Stimulated activated CD8-positive, alpha-beta memory T cell treated with anti-CD3 and anti-CD28 coated beads, Interleukin-15, amount 100 ng/mL, for 48 hours (primary cell): ENCODE data around the gene CHMP4B.

Source experiments
- DNase-seq, 2 donors: peaks; one replicate each; pipeline ENCODE4 v3.0.0-alpha.2; 2020; ENCODE audit warnings: low read depth in 2 of 2

CHMP4B gene

DNA sequence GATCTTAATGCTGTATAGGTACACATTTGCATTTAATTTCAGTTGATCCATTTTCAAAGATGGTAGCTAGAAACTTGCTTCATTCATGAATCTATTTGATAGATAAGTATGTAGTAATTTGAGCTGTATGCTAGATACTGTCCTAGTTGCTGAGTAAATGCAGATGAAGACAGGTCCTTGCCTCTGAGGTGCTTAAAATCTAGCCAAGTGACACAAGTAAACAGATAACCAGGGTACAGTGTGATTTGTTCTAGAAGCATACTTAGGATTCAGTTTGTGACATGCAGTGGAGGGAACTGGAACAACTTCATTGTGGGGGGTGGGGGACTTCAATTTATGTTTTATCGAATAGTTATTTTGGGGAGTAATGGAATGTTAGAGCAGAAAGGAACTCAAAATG lies 9.2 kb downstream of the CHMP4B start:
- no peak for DNase-seq

DNA sequence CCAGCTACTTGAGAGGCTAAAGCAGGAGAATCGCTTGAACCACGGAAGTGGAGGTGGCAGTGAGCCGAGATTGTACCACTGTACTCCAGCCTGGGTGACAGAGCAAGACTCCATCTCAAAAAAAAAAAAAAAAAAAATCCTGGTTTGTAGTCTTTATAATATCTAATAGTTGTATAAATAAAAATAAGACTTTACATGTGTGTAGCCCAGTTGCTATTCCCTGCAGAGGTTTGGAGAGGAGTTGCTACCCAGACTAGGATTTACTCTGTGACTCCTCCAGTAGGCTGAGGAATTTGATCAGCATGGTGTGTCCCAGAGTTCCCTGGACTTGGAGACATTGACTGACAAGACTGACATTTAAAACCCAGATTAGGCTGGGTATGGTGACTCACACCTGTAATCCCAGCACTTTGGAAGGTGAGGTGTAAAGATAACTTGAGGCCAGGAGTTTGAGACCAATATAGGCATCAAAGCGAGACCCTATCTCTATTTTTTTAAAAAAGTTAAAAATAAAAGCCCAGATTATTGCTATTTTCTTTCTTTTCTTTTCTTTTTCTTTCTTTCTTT lies 10.2 kb downstream of the CHMP4B start:
- no peak for DNase-seq

DNA sequence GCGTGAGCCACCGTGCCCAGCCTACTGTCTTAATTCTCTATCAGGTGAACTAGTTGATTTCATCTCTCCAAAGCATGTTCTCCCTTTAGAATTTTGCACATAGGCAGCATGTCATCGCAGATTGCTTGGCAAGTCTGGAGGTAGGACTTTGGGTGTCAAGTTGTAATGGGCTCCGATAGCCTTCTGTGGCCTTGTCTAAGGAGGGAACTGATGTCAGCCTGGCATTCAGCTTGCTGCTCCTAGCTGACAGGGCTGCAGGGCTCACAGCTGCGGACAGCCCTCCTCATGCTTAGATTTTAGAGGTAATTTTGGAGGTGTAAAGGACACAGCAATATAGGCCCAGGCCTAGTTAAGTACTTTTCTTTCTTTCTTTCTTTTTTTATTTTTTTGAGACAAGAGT lies 11.3 kb downstream of the CHMP4B start:
- DNase-seq: no peak

DNA sequence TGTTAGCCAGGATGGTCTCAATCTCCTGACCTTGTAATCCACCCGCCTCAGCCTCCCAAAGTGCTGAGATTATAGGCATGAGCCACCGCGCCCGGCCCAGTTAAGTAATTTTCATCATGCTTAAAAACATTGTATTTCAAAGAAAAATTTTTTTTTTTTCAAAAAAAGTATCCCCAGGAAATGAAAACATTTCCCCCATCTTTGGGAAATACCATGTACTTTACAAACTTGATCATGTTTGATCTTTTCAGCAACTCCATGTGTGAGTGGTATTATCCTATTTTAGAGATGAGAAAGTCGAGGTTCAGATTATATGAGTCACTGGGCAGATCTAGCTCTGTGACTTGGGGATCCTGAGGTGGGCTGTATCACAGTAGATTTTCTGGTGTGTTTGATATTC lies 11.8 kb downstream of the CHMP4B start:
- no peak for DNase-seq

- DNase-seq: no peak
Observed at GRCh38 chr20:33824852-33825251, 13.7 kb downstream of the CHMP4B start.

GRCh38 chr20:33825340-33826269 lies 14.5 kb downstream of the CHMP4B start:
- DNase-seq: no peak

GRCh38 chr20:33826270-33826897 lies 15.2 kb downstream of the CHMP4B start:
- no peak for DNase-seq

DNA sequence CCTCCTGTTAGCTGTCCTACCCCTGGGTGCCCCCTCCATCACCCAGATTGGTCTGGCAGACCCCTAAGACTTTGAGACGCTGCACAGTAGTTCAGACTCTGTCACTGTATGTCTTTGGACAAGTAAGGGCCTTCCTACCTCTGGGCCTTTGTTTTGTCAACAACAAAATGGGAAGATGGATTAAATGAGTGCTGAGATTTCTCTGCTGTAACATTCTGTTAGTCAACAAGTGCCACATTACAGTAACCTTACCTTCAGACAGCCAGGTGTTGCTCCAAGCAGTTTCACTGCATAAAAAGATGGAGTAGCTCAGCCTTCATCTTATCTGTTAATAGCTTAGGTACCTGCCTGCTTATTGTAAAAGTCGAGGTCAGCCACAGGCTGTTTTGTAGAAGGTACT lies 16.0 kb downstream of the CHMP4B start:
- no peak for DNase-seq

DNA sequence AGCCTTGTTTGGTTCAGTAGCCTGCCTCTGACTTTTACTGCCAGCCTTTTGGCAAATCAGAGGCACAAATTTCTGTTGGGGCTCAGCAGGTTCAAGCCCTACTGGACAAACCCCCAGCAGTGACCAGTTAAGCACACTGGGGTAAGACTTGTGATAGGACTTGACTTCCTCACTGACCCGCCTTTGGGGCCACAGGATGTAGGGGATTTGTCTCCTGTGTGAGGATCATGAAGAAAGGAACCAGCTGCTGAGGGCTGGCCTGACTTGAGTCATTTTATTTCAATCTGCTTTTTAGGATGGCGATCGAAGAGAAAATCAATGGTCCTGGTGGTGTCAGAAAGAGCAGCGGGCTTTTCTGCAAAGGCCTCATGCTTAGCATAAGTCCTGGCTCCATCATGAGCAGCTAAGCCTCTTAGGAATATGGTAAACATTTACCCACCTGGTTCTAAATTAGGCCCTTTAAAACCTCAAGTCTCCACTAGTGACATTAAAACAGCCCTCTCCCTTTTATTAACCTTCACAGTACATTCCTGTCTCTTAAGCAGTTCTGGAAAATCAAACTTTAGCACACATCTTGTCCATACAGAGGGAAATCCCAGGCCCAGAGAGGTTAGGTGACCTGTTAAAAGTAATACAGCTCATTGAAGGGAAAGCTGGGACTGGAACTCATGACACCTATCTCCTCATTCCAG lies 16.6 kb downstream of the CHMP4B start:
- no peak for DNase-seq

GRCh38 chr20:33828326-33828844 lies 17.2 kb downstream of the CHMP4B start:
- DNase-seq: no peak

- DNase-seq: no peak
Observed at GRCh38 chr20:33828967-33829560, 17.9 kb downstream of the CHMP4B start.

GRCh38 chr20:33829636-33830035 lies 18.5 kb downstream of the CHMP4B start:
- no peak for DNase-seq

DNA sequence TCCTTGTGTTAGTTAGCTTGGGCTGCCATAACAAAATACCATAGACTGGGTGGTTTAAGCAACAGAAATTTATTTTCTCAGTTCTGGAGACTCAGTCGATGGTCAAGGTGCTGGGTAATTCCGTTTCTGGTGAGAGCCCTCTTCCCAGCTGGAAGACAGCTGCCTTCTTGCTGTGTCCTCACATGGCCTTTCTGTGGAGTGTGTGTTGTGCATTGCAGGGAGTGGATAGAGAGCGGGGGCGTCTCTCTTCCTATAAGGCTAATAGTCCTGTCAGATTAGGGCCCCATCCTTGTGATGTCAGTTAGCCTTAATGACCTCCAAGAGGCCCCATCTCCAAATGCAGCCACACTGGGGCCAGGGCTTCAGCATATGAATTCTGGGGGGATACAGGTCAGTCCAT lies 19.2 kb downstream of the CHMP4B start:
- no peak for DNase-seq

DNA sequence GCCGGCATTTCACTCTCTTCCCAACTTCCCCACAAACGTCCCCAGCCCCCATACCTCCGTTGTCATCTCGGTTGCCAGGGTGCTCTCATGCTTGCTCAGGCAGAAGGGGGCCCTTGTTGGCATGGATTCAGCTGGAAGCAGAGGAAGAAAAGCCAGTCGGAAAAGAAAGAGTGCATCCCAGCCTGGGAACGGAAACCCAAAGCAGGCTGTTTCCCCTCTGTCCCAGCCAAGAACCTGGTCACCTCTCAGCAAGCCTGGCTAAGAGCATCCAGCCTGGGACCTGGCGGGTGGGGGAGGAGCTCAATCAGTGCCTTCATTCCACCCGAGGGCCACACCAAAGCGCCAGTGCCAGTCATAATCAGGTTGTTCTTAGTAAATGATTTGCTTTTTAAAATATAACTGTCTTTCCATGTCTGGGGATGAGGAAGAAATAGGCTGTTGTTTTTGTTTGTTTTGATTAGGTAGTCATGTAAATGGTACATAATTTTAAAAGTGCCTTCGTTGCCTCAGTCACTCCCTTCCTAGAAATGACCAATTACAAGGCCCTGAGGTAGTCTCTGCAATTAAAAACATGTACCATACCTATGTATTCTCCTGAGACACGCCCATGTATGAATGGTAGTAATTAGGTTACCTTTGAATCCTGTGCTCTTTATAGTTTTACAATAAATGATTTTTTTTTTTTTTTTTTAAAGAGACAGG lies 21.1 kb downstream of the CHMP4B start:
- DNase-seq: no peak

DNA sequence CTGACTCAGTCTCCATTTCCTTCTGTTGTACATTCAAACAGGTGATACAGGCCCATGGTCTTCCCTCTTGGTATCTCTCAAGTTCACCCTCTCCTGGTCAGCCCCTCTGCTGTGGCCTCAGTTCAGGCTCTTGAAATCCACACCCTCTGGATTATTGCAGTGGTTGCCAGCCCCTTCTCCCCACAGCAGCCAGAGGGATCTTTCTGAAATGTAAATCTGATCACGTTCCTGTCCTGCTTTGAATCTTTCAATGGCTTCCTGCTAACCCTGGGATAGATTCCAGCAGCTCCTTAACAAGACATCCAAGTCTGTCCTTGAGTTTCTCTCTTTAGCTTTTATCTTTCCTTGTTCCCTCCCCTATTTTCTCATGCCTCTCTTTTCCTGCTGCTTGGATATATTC lies 22.2 kb downstream of the CHMP4B start:
- no peak for DNase-seq

DNA sequence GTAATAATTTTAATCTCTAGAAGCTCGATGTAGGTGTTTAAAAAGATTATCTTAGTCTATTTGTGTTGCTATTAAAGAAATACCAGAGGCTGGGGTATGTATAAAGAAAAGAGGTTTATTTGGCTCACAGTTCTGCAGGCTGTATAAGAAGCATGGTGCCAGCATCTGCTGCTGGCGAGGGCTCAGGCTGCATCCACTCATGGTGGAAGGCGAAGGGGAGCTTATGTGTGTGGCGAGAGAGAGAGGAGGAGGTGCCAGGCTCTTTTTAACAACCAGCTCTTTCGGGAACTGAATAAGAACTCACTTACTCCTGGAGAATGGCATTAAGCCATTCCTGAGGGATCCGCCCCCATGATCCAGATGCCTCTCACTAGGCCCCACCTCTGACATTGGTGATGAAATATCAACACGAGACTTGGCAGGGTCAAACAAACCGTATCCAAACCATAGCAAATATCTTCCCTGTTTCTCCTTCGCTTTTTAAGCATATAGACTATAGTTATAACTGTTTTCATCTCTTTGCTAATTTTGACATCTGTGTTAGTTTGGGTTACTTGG lies 24.5 kb downstream of the CHMP4B start:
- no peak for DNase-seq

DNA sequence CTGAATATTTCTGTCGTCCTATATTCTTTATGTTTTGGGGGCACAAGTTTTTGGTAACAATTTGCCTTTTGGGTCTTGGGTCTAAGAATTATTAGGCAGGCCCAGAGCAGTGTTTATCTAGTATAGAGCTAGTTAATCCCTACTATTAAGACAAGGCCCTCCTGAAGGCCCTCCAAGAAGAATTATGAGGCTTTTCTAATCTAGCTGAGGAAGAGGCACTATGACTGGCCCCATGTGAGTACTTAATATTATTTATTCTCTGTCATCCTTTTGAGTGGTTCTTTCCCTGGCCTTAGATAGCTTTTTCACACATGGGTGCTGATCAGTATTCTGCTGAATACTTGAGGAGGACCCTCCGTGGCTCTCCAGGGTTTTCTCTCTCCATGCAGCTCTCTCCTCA lies 25.1 kb downstream of the CHMP4B start:
- DNase-seq: no peak

- DNase-seq: no peak
Observed at GRCh38 chr20:33837096-33837830, 26.1 kb downstream of the CHMP4B start.

- DNase-seq: no peak
Observed at GRCh38 chr20:33838035-33838864, 27.1 kb downstream of the CHMP4B start.
